Inflammatory macrophage treated with lipopolysaccharide for 4 hours (primary cell): ENCODE measurements around the gene RAB14.
"Not testable (repeated sequence)": the region's sequence is repeated elsewhere in the genome, so short reads cannot be mapped to it uniquely, and the experiment has no call there.

Experiments used
- DNase-seq: peaks from one replicate; pipeline ENCODE4 v3.0.0-alpha.2; 2020

The RAB14 gene

DNA sequence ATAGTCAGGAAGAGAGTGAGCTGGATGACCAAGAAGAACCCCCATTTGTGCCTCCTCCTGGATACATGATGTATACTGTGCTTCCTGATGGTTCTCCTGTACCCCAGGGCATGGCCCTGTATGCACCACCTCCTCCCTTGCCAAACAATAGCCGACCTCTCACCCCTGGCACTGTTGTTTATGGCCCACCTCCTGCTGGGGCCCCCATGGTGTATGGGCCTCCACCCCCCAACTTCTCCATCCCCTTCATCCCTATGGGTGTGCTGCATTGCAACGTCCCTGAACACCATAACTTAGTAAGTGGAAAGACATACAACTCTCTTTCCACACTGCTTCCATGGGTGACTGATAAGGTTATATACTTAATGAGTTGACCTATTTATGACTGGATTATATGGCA is 51.5 kb downstream of the RAB14 start:
- no peak for DNase-seq

DNA sequence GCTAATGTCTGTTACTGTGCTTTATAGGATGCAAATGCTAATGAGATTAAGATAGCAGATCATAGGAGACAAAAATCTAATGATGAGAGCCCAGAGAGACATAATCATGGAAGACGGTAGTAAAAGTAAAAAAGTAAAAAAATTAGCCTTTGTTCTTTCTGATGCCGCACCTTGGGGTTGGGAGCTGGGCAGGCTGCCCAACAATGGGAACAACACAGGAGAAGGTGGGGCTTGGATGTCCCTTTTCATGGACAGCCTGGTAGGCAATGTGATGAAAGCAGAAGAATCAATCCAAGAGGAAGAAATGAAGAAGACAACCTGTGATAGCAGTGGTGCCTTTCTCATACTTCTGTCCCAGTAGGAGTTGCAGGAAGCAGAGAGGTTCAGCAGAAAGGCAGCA is 57.2 kb downstream of the RAB14 start:
- no peak for DNase-seq

DNA sequence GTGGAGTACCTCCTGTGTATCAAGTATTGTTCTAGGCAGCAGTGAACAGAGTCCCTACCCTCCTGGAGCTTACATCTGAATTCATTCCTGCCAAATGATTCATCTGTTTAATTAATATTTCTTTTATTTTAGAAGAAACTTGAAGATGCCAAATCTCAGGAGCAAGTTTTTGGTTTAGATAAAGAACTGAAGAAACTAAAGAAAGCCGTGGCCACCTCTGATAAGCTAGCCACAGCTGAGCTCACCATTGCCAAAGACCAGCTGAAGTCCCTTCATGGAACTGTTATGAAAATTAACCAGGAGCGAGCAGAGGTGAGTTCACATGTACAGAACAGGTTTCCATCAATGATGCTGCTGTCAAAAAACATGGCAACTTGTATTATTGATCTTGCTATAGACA is 57.9 kb downstream of the RAB14 start:
- DNase-seq, result no peak

DNA sequence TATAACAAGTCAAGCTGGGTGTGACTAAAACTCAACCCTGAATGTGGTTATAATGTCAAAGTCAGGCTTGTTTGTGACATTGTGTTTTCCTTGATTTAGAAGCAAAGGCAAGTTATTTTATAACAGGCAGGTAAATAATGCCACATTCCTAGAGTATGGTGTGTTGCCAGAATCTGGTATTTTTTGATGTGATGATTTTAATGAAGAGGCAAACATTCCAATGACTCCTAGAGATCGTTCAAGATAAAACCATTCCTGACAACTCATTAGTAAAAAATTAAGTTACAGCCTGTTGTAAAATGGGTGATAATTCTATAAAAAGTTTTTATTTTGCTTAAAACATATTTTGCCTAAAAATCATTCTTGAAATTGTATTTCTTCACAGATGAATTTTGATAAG is 60.0 kb downstream of the RAB14 start:
- DNase-seq, result no peak

DNA sequence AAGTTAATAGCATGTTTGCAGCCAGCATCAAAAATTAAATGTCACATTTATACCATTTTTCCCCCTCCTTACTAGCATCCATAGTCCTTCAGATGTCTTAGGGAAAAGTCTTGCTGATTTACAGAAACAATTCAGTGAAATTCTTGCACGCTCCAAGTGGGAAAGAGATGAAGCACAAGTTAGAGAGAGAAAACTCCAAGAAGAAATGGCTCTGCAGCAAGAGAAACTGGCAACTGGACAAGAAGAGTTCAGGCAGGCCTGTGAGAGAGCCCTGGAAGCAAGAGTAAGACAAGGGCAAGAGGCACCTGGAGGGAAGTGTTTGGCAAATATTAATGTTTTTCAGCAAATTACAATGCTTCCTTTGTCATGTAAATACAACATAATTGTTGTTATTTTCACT is 60.4 kb downstream of the RAB14 start:
- DNase-seq, result no peak

DNA sequence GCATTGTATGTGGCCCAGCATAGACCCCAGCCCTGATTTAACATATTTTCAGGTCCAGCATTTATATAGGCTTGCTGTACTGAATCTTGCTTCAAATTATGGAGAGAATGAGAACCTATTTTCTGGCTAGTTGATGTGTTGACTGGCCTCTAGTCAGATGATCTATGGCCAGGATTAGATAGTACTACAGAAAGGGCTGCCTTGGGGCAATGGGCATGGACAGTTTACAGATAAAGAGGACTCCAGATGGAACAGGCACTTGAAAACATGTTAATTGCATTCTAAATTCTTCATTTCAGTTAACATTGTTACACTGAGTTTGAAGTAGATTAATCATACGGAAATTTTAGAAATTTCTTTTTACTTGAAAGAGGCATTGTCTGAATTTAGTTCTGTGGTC is 61.5 kb downstream of the RAB14 start:
- no peak for DNase-seq

DNA sequence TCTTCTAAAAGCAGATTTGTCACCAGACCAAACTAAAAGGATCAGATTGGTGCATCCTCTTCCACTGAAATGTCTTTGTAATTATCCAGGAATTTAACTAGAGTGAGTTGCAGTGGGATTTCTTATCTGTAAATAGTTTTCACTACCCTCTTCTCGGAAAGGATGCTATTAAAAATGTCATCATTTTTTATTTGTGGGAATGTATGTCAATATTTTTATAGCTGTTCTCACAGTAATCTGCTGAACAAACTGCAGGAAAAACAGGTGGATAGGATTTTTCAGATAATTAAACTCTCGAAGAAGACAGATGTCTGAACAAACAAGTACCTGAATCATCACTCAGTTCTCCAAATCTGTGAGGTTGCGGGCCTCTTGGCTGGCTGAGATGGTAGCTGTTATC is 62.7 kb downstream of the RAB14 start:
- no peak for DNase-seq

DNA sequence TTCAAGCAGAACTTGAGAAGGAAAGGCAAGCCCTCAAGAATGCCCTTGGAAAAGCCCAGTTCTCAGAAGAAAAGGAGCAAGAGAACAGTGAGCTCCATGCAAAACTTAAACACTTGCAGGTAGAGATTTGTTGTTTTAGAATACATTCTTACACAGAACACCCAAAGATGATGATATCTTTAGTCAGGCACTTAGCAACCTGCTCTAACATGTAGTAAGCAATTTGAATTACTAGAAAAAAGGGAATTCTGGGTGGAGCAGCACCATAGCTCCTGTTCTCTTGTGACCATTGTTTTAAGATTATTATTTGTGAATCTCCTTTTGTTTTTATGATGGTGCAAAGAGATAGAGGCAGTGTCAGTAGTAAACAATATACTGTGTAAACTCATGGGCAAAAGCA is 63.1 kb downstream of the RAB14 start:
- DNase-seq, result no peak

DNA sequence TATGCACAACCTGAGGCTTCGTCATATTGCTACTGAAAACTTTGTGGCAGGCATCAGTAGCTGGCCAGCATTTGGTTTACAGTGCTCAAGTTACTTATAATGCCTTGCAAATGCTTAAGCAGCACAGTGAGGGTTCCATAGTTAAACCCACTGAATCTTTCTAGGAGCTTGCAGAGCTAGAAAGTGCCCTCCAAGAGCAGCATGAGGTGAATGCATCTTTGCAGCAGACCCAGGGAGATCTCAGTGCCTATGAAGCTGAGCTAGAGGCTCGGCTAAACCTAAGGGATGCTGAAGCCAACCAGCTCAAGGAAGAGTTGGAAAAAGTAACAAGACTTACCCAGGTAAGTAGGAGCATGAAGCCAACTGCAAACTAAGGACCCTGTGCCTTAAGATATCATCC is 66.0 kb downstream of the RAB14 start:
- DNase-seq, result no peak

DNA sequence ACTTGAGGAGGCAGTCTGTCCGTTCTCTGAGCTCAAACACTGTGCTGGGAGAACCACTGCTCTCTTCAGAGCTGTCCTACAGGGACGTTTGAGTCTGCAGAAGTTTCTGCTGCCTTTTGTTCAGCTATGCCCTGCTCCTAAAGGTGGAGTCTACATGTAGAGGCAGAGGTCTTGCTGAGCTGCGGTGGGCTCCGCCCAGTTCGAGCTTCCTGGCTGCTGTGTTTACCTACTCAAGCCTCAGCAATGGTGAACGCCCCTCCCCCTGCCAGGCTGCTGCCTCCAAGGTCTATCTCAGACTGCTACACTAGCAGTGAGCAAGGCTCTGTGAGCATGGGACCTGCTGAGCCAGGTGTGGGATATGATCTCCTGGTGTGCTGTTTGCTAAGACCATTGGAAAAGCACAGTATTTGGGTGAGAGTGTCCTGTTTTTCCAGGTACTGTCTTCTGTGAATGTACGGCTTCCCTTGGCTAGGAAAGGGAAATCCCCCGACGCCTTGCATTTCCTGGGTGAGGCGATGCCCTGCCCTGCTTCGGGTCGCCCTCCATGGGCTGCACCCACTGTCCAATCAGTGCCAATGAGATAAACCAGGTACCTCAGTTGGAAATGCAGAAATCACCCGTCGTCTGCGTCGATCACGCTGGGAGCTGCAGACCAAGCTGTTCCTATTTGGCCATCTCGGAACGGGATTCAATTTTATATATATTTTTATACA is 68.4 kb downstream of the RAB14 start:
- no peak for DNase-seq

DNA sequence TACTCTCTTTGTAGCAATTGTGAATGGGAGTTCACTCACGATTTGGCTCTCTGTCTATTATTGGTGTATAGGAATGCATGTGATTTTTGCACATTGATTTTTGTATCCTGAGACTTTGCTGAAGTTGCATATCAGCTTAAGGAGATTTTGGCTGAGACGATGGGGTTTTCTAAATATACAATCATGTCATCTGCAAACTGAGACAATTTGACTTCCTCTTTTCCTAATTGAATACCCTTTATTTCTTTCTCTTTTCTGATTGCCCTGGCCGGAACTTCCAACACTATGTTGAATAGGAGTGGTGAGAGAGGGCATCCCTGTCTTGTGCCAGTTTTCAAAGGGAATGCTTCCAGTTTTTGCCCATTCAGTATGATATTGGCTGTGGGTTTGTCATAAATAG is 72.3 kb downstream of the RAB14 start:
- not testable (repeated sequence) for DNase-seq
